K562 (cell line): ENCODE data around the gene VPS13D. TPM values are rescaled to one million over a fixed set of nuclear protein-coding genes. Genes with fewer than 3 reads are reported as not detected.

Experiments
- ASH1L ChIP-seq: fragments of 450-650 bp; IDR thresholded peaks from 2 replicates; pipeline ENCODE4 v1.6.1; 2018; ENCODE audit warnings: borderline replicate concordance, mild to moderate bottlenecking, low read depth; ENCODE audit not compliant: partially characterized antibody
- CREB1 ChIP-seq, 2 experiments: sonication (generic) in 1 of 2; formaldehyde crosslinking in 1 of 2; IDR thresholded peaks; 2 replicates each; pipeline versions ENCODE4 v1.6.1 to v1.8.0; 2012 to 2022; ENCODE audit warnings: inconsistent platforms in 1 of 2, mild to moderate bottlenecking in 1 of 2, missing genetic modification reagents in 1 of 2, moderate library complexity in 1 of 2
- ESRRA ChIP-seq: fragments of 450-650 bp; IDR thresholded peaks from 2 replicates; pipeline ENCODE4 v1.6.1; 2014; ENCODE audit warnings: low read depth, mild to moderate bottlenecking, moderate library complexity, borderline replicate concordance
- POLR2G ChIP-seq: fragments of 200-400 bp; formaldehyde crosslinking; IDR thresholded peaks from 2 replicates; pipeline ENCODE4 v1.6.1; 2017; ENCODE audit warnings: low read depth, mild to moderate bottlenecking, antibody characterized with exemption, low read length, moderate library complexity
- RBM25 ChIP-seq: fragments of 200-400 bp; formaldehyde crosslinking; IDR thresholded peaks from 2 replicates; pipeline ENCODE4 v1.6.1; 2018; ENCODE audit warnings: low read length, low read depth, moderate library complexity; ENCODE audit not compliant: severe bottlenecking
- ZNF699 ChIP-seq: fragments of 250-450 bp; sonication (Bioruptor Pico); IDR thresholded peaks from 2 replicates; pipeline ENCODE4 v1.8.0; 2021; ENCODE audit warnings: mild to moderate bottlenecking, moderate library complexity; ENCODE audit not compliant: insufficient replicate concordance
- polyA plus RNA-seq, 8 experiments: library from polyadenylated mRNA; depleted of rRNA in 4 of 8; stranded (reverse) in 5 of 8; unstranded in 3 of 8; fragments of >200 nt; fragmentation: Nextera tagmentation in 2 of 8; fragmentation: Illumina TruSeq in 1 of 8; extraction: Ambion mirVana in 2 of 8; extraction: Trizol in 1 of 8; gene quantifications; 2 replicates each; pipeline versions ENCODE4 v1.2.1 to v1.2.3, GENCODE V29; 2011 to 2014; ENCODE audit warnings: inconsistent platforms in 1 of 8, missing spikeins in 1 of 8
- total RNA-seq, 7 experiments: library from RNA; depleted of rRNA in 6 of 7; stranded (reverse); fragments of >200 nt in 6 of 7; fragmentation: Illumina TruSeq in 2 of 7; extraction: Trizol in 2 of 7; gene quantifications; 2 replicates each; pipeline versions ENCODE4 v1.2.1 to v1.2.3, GENCODE V29; 2011 to 2021; ENCODE audit warnings: low replicate concordance in 1 of 7
- TF ChIP-seq, protein P1 (sequence below): fragments of 250-450 bp; sonication (Bioruptor Pico); IDR thresholded peaks from 2 replicates; pipeline ENCODE4 v1.8.0; 2022; ENCODE audit warnings: moderate library complexity, mild to moderate bottlenecking, inconsistent platforms
- TF ChIP-seq, protein P2 (sequence below): sonication (generic); formaldehyde crosslinking; IDR thresholded peaks from 2 replicates; pipeline ENCODE4 v1.8.0; 2023; ENCODE audit warnings: missing genetic modification reagents, mild to moderate bottlenecking, borderline replicate concordance

The VPS13D gene
- total and polyA plus RNA-seq, 9 of the 15 experiments (the other 6 are each of a cell fraction or from before 2014, with no cell fraction given), result 6.1 to 51.5 (median 38.5) TPM

DNA sequence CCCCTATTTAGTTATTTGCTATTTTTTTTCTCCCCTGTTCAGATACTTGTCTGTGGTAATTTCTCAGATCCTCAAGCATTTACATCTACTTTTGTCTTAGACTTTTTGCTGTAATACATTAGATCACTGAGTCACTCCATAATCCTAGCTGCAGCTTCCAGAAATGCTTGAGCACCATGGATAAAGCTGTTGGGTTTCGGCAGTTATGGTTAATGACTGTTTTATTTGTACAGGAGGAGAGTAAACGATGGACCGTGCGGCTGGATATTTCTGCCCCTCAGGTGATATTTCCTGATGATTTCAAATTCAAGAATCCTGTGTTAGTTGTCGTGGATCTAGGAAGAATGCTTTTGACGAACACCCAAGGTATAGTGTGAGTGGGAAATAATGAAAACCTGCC, 42.9 kb downstream of the VPS13D start (continued):
- TF ChIP-seq CREB1 (IDR thresholded peaks at IDR 0.05) (no peak), CREB1 (CRISPR knock-in tag; IDR thresholded peaks at IDR 0.05) (no peak), ZNF699 (CRISPR knock-in tag) (no peak), POLR2G (no peak), ASH1L (no peak), ESRRA (no peak), RBM25 (no peak)
- TF ChIP-seq, protein P1, sequence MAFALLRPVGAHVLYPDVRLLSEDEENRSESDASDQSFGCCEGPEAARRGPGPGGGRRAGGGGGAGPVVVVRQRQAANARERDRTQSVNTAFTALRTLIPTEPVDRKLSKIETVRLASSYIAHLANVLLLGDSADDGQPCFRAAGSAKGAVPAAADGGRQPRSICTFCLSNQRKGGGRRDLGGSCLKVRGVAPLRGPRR (CRISPR knock-in tag), result no peak
- TF ChIP-seq, protein P2, sequence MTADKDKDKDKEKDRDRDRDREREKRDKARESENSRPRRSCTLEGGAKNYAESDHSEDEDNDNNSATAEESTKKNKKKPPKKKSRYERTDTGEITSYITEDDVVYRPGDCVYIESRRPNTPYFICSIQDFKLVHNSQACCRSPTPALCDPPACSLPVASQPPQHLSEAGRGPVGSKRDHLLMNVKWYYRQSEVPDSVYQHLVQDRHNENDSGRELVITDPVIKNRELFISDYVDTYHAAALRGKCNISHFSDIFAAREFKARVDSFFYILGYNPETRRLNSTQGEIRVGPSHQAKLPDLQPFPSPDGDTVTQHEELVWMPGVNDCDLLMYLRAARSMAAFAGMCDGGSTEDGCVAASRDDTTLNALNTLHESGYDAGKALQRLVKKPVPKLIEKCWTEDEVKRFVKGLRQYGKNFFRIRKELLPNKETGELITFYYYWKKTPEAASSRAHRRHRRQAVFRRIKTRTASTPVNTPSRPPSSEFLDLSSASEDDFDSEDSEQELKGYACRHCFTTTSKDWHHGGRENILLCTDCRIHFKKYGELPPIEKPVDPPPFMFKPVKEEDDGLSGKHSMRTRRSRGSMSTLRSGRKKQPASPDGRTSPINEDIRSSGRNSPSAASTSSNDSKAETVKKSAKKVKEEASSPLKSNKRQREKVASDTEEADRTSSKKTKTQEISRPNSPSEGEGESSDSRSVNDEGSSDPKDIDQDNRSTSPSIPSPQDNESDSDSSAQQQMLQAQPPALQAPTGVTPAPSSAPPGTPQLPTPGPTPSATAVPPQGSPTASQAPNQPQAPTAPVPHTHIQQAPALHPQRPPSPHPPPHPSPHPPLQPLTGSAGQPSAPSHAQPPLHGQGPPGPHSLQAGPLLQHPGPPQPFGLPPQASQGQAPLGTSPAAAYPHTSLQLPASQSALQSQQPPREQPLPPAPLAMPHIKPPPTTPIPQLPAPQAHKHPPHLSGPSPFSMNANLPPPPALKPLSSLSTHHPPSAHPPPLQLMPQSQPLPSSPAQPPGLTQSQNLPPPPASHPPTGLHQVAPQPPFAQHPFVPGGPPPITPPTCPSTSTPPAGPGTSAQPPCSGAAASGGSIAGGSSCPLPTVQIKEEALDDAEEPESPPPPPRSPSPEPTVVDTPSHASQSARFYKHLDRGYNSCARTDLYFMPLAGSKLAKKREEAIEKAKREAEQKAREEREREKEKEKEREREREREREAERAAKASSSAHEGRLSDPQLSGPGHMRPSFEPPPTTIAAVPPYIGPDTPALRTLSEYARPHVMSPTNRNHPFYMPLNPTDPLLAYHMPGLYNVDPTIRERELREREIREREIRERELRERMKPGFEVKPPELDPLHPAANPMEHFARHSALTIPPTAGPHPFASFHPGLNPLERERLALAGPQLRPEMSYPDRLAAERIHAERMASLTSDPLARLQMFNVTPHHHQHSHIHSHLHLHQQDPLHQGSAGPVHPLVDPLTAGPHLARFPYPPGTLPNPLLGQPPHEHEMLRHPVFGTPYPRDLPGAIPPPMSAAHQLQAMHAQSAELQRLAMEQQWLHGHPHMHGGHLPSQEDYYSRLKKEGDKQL (CRISPR knock-in tag), result no peak
